ENCODE data around the gene C11orf21. TPM values are rescaled to one million over a fixed set of nuclear protein-coding genes. Genes with fewer than 3 reads are reported as not detected.

Gene C11orf21
- total and polyA plus RNA-seq, 9 donors: 0.12 to 0.75 (median 0.35) TPM; not detected in 2

DNA sequence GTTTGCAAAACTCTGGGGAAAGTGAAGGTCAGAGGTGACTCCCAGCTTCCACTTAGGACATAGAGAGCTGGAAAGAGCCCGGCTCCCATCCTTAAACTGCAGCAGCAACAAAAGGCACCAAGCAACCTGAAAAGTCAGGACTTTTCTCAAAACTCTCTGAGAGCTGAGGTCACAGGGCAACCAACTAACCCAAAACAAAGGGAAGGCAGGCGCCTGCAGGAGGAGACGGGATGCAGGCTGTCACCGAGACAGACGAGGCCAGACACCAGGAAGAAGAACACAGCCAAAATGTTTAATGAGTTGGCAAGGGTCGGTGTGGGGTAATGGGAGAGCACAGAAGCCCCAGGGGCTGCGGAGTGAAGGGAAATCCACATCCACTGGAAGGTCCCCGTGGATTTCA, 51.2 kb downstream of the C11orf21 start:
- Histone ChIP-seq H3K9me3 (no peaks in the 10 kb centered on the region), H3K4me3 (no peak overlapping the region), H3K36me3 (no peaks in the 10 kb centered on the region), H3K27ac (no peak overlapping the region), H3K4me1 (ENCODE audit: insufficient read depth) (no peaks in the 10 kb centered on the region), H3K27me3 (no peaks in the 10 kb centered on the region)
- TF ChIP-seq CTCF (IDR thresholded peaks at IDR 0.05) (no peak), POLR2A (IDR thresholded peaks at IDR 0.05) (no peak), EP300 (IDR thresholded peaks at IDR 0.05) (no peak)
- 66 to 74% (median 68%) methylated on average over 8 of the region's 8 CpGs for WGBS, 3 donors
- intact Hi-C loops (cut with DNase I): no loop called here
- no peak for DNase-seq

- TF ChIP-seq POLR2A (IDR thresholded peaks at IDR 0.05): no peak
- TF ChIP-seq EP300 (IDR thresholded peaks at IDR 0.05): no peak
- Histone ChIP-seq H3K27me3 (no peaks in the 10 kb centered on the region), H3K4me1 (ENCODE audit: insufficient read depth) (no peaks in the 10 kb centered on the region), H3K4me3 (no peak overlapping the region), H3K9me3 (no peaks in the 10 kb centered on the region), H3K36me3 (no peaks in the 10 kb centered on the region), H3K27ac (no peak overlapping the region)
- intact Hi-C loops (cut with DNase I): no loop called here
- DNase-seq: no peak
- WGBS, 3 donors: 73 to 83% (median 82%) methylated on average over 9 of the region's 9 CpGs
These were observed 51.7 kb downstream of the C11orf21 start for GRCh38 chr11:2250041-2250440.

DNA sequence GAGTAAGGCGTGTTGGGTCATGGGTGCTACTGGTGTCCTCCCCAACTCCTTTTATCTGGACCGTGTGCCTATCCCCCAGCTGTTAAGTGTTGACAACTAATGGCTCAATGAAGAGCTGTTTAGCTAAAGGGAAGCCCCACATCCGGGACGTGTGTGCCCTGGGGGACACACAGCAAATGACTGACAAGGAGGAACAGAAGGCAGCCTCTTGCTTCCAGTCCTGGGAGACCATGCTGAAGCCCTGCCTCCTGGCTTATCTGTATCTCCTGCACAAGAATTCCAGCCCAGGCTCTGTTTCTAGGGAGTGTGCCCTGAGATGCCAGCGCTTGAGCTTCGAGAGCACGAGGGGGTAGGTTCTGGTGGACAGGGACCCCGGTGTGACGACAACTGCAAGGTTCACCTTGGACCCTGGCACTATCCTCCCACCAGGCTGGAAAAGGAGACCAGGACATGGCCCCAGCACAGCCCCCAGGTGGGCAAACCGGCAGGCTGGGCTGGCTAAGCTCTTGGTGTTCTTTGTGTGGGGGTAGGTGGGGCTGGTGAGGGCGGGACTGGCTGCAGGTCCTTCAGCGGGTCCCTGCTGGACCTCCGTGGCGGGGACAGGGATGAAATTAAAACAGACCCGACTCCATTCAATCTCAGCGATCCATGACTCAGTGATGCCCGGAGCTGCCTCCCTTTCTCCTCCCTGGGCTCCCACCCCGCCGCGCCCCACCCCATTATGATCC, 52.4 kb downstream of the C11orf21 start:
- H3K4me1 ChIP-seq (ENCODE audit: insufficient read depth): no peaks in the 10 kb centered on the region
- no peak for TF ChIP-seq POLR2A (IDR thresholded peaks at IDR 0.05)
- TF ChIP-seq EP300 (IDR thresholded peaks at IDR 0.05): no peak
- no peak for TF ChIP-seq CTCF (IDR thresholded peaks at IDR 0.05)
- H3K27me3 ChIP-seq: no peaks in the 10 kb centered on the region
- H3K4me3 ChIP-seq: no peak overlapping the region
- 69 to 82% (median 80%) methylated on average over 18 to 20 of the region's 20 CpGs for WGBS, 3 donors
- no peak overlapping the region for H3K27ac ChIP-seq
- no peak for DNase-seq
- H3K9me3 ChIP-seq: no peaks in the 10 kb centered on the region
- intact Hi-C loops (cut with DNase I): no loop called here
- no peaks in the 10 kb centered on the region for H3K36me3 ChIP-seq

DNA sequence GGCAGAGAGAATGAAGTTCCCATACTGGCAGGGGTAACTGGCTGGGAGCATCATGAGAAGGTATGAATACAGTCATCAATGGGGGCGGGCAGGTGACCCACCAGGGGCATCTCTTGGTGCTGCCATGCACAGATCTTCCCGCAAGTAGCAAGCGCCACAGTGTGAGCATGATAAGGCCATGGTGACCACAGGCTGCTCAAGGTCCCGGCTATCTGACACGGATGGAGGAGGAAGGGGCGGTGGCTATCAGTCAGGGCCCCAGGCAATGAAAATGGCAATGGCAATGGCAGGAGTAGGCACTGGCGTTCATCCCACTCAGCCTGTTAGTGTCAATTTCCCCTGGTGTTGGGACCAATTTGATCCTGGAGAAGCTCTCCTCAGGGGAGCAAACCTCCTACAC, 53.0 kb downstream of the C11orf21 start:
- H3K36me3 ChIP-seq: no peaks in the 10 kb centered on the region
- H3K27ac ChIP-seq: no peak overlapping the region
- whole genome bisulfite sequencing, 3 donors: 88 to 92% (median 90%) methylated on average over 7 of the region's 7 CpGs
- no peak overlapping the region for H3K4me3 ChIP-seq
- H3K9me3 ChIP-seq: no peaks in the 10 kb centered on the region
- H3K27me3 ChIP-seq: no peaks in the 10 kb centered on the region
- intact Hi-C loops (cut with DNase I): no loop called here
- peak in 1 of 5 donors; percentile 13 for DNase-seq
- TF ChIP-seq EP300 (IDR thresholded peaks at IDR 0.05) (no peak), CTCF (IDR thresholded peaks at IDR 0.05) (no peak), POLR2A (IDR thresholded peaks at IDR 0.05) (no peak)
- no peaks in the 10 kb centered on the region for H3K4me1 ChIP-seq (ENCODE audit: insufficient read depth)

GRCh38 chr11:2248242-2248641, 53.5 kb downstream of the C11orf21 start:
- Histone ChIP-seq H3K4me3 (no peak overlapping the region), H3K27ac (no peak overlapping the region), H3K27me3 (no peaks in the 10 kb centered on the region), H3K36me3 (no peaks in the 10 kb centered on the region), H3K9me3 (no peaks in the 10 kb centered on the region), H3K4me1 (ENCODE audit: insufficient read depth) (no peaks in the 10 kb centered on the region)
- 82 to 87% (median 86%) methylated on average over 11 of the region's 11 CpGs for WGBS, 3 donors
- no peak for DNase-seq
- TF ChIP-seq CTCF (IDR thresholded peaks at IDR 0.05) (no peak), POLR2A (IDR thresholded peaks at IDR 0.05) (no peak), EP300 (IDR thresholded peaks at IDR 0.05) (no peak)
- intact Hi-C loops (cut with DNase I): no loop called here

Measured in ovary (tissue), 9 donors.